AML-193 (cell line): ENCODE measurements around the gene C19orf85.
A peak's percentile ranks its signal among the peaks of the same experiment; 100 is the strongest.
"Not testable (repeated sequence)": the region's sequence is repeated elsewhere in the genome, so short reads cannot be mapped to it uniquely, and the experiment has no call there.

Experiments
- DNase-seq, 2 experiments: peaks; one replicate each; lab custom pipeline; 2025; lab: John Stamatoyannopoulos, UW

The C19orf85 gene

GRCh38 chr19:55464662-55465054 lies at the start of gene C19orf85:
C19orf85 (minus strand) TSS chr19:55464751; CDS start chr19:55464554, 197 bp downstream.
- DNase-seq = no peak

GRCh38 chr19:55508120-55508519 lies 43.6 kb upstream of the C19orf85 start:
- DNase-seq = no peak

- no peak for DNase-seq
Measured at GRCh38 chr19:55504981-55505380, 40.4 kb upstream of the C19orf85 start.

GRCh38 chr19:55504252-55504603 lies 39.7 kb upstream of the C19orf85 start:
- no peak for DNase-seq

GRCh38 chr19:55503502-55504251 lies 39.1 kb upstream of the C19orf85 start:
- DNase-seq = peak; percentile 53 to 64

GRCh38 chr19:55503157-55503501 lies 38.6 kb upstream of the C19orf85 start:
- no peak for DNase-seq

- no peak for DNase-seq
Measured at GRCh38 chr19:55502197-55502952, 37.8 kb upstream of the C19orf85 start.

GRCh38 chr19:55500368-55500952 lies 35.9 kb upstream of the C19orf85 start:
- no peak for DNase-seq

- no peak for DNase-seq
Measured at GRCh38 chr19:55498246-55498840, 33.8 kb upstream of the C19orf85 start.

GRCh38 chr19:55497763-55498162 lies 33.2 kb upstream of the C19orf85 start:
- DNase-seq = no peak

- not testable (repeated sequence) for DNase-seq
Measured at GRCh38 chr19:55496820-55497219, 32.3 kb upstream of the C19orf85 start.

- DNase-seq = no peak
Measured at GRCh38 chr19:55495646-55496349, 31.2 kb upstream of the C19orf85 start.

- DNase-seq = no peak
Measured at GRCh38 chr19:55494172-55494761, 29.7 kb upstream of the C19orf85 start.

- DNase-seq = no peak
Measured at GRCh38 chr19:55493645-55494171, 29.2 kb upstream of the C19orf85 start.

GRCh38 chr19:55493052-55493644 lies 28.6 kb upstream of the C19orf85 start:
- DNase-seq = no peak

- no peak for DNase-seq
Measured at GRCh38 chr19:55492362-55492944, 27.9 kb upstream of the C19orf85 start.

GRCh38 chr19:55491546-55492360 lies 27.2 kb upstream of the C19orf85 start:
- no peak for DNase-seq

- DNase-seq = no peak
Measured at GRCh38 chr19:55490478-55491432, 26.2 kb upstream of the C19orf85 start.
